HG03039 (cell line): ENCODE data around the gene KRT84.

Experiments used
- ATAC-seq: cut with Tn5 transposase; IDR thresholded peaks from one replicate; pipeline ENCODE4 v1.9.1; 2021; ENCODE audit warnings: mild to moderate bottlenecking, moderate library complexity; ENCODE audit not compliant: unreplicated experiment

Gene KRT84

GRCh38 chr12:52389313-52390207 is 4.1 kb upstream of the KRT84 start:
- ATAC-seq: no peak

GRCh38 chr12:52387859-52388258 is 2.4 kb upstream of the KRT84 start:
- no peak for ATAC-seq

- no peak for ATAC-seq
Measured at GRCh38 chr12:52383331-52383730, 2.1 kb downstream of the KRT84 start.

- ATAC-seq: no peak
Measured at GRCh38 chr12:52382854-52383253, 2.6 kb downstream of the KRT84 start.

- ATAC-seq: no peak
Measured at GRCh38 chr12:52381206-52381605, 4.2 kb downstream of the KRT84 start.

GRCh38 chr12:52380271-52380694 is 5.2 kb downstream of the KRT84 start:
- ATAC-seq: no peak

GRCh38 chr12:52379536-52379935 is 5.9 kb downstream of the KRT84 start:
- ATAC-seq: no peak

- ATAC-seq: no peak
Measured at GRCh38 chr12:52378091-52378490, 7.4 kb downstream of the KRT84 start.

- no peak for ATAC-seq
Measured at GRCh38 chr12:52377266-52377665, 8.2 kb downstream of the KRT84 start.

- no peak for ATAC-seq
Measured at GRCh38 chr12:52372216-52373154, 13.0 kb downstream of the KRT84 start.

- no peak for ATAC-seq
Measured at GRCh38 chr12:52371716-52372115, 13.7 kb downstream of the KRT84 start.

- no peak for ATAC-seq
Measured at GRCh38 chr12:52370926-52371608, 14.4 kb downstream of the KRT84 start.

GRCh38 chr12:52369809-52370208 is 15.6 kb downstream of the KRT84 start:
- no peak for ATAC-seq

GRCh38 chr12:52369211-52369610 is 16.2 kb downstream of the KRT84 start:
- ATAC-seq: no peak

GRCh38 chr12:52368508-52368907 is 16.9 kb downstream of the KRT84 start:
- no peak for ATAC-seq

GRCh38 chr12:52367876-52368275 is 17.6 kb downstream of the KRT84 start:
- no peak for ATAC-seq

GRCh38 chr12:52366738-52367485 is 18.5 kb downstream of the KRT84 start, which contains the start of gene KRT85:
Gene KRT85, minus strand, starts transcription at chr12:52367481. Its CDS starts 76 bp downstream, at chr12:52367405.
- ATAC-seq: no peak

GRCh38 chr12:52364901-52365489 is 20.5 kb downstream of the KRT84 start:
- ATAC-seq: no peak

GRCh38 chr12:52364061-52364460 is 21.4 kb downstream of the KRT84 start:
- ATAC-seq: no peak
